ENCODE measurements around the gene PRTFDC1.

The PRTFDC1 gene

DNA sequence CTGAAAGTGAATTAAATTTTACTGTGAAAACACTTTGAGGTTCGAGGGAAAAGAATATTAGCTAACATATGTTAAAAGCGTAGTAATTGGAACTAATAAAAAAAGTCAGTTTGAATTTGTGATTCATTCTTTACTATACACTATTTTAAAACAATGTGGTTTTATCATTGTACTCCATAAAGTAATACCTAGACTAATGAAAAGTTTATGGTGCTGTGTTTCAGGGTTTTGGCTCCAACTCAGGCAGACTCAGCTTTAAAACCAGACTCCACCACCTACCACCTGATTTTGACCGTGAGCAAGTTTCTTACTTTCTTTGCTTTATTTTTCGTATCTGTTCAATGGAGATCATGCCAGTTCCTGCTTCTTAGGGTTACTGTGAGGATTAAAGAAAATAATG lies 9.2 kb upstream of the PRTFDC1 start:
- no peak for TF ChIP-seq RAD21 (IDR thresholded peaks at IDR 0.05; ENCODE audit: low read depth)
- TF ChIP-seq REST (IDR thresholded peaks at IDR 0.05; ENCODE audit: low read depth), result no peak
- TF ChIP-seq NFIC (IDR thresholded peaks at IDR 0.05), result no peak
- no peak for TF ChIP-seq TEAD4 (IDR thresholded peaks at IDR 0.05)
- no peak for TF ChIP-seq TAF1 (IDR thresholded peaks at IDR 0.05; ENCODE audit: low read depth)
- no peak for TF ChIP-seq TCF12 (IDR thresholded peaks at IDR 0.05; ENCODE audit: low read depth)
- TF ChIP-seq, protein P1, sequence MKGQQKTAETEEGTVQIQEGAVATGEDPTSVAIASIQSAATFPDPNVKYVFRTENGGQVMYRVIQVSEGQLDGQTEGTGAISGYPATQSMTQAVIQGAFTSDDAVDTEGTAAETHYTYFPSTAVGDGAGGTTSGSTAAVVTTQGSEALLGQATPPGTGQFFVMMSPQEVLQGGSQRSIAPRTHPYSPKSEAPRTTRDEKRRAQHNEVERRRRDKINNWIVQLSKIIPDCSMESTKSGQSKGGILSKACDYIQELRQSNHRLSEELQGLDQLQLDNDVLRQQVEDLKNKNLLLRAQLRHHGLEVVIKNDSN (IDR thresholded peaks at IDR 0.05), result no peak
- TF ChIP-seq YY1 (IDR thresholded peaks at IDR 0.05; ENCODE audit: low read depth), result no peak
- no peak for TF ChIP-seq CEBPB (IDR thresholded peaks at IDR 0.05)
- no peak for TF ChIP-seq EGR1 (IDR thresholded peaks at IDR 0.05)
- TF ChIP-seq, protein P2, sequence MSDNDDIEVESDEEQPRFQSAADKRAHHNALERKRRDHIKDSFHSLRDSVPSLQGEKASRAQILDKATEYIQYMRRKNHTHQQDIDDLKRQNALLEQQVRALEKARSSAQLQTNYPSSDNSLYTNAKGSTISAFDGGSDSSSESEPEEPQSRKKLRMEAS (IDR thresholded peaks at IDR 0.05), result no peak
- no peak for TF ChIP-seq CREB1 (IDR thresholded peaks at IDR 0.05; ENCODE audit: low read depth)
- TF ChIP-seq EP300 (IDR thresholded peaks at IDR 0.05; ENCODE audit: borderline replicate concordance), result no peak
- no peak for TF ChIP-seq ZBTB7A (IDR thresholded peaks at IDR 0.05; ENCODE audit: low read depth)
- no peak for TF ChIP-seq FOXM1 (IDR thresholded peaks at IDR 0.05; ENCODE audit: borderline replicate concordance, low read depth)

GRCh38 chr10:24959382-24959730 lies 7.0 kb upstream of the PRTFDC1 start:
- TF ChIP-seq FOXM1 (IDR thresholded peaks at IDR 0.05; ENCODE audit: borderline replicate concordance, low read depth), result no peak
- no peak for TF ChIP-seq EP300 (IDR thresholded peaks at IDR 0.05; ENCODE audit: borderline replicate concordance)
- no peak for TF ChIP-seq REST (IDR thresholded peaks at IDR 0.05; ENCODE audit: low read depth)
- TF ChIP-seq RAD21 (IDR thresholded peaks at IDR 0.05; ENCODE audit: low read depth), result no peak
- TF ChIP-seq NFIC (IDR thresholded peaks at IDR 0.05), result no peak
- TF ChIP-seq, protein P1 (IDR thresholded peaks at IDR 0.05), result no peak
- no peak for TF ChIP-seq ZBTB7A (IDR thresholded peaks at IDR 0.05; ENCODE audit: low read depth)
- TF ChIP-seq TCF12 (IDR thresholded peaks at IDR 0.05; ENCODE audit: low read depth), result no peak
- TF ChIP-seq, protein P2 (IDR thresholded peaks at IDR 0.05), result no peak
- TF ChIP-seq YY1 (IDR thresholded peaks at IDR 0.05; ENCODE audit: low read depth), result no peak

GRCh38 chr10:24958721-24959381 lies 6.4 kb upstream of the PRTFDC1 start:
- TF ChIP-seq CREB1 (IDR thresholded peaks at IDR 0.05; ENCODE audit: low read depth) (no peak), CEBPB (IDR thresholded peaks at IDR 0.05) (no peak), EGR1 (IDR thresholded peaks at IDR 0.05) (no peak), RAD21 (IDR thresholded peaks at IDR 0.05; ENCODE audit: low read depth) (no peak), EP300 (IDR thresholded peaks at IDR 0.05; ENCODE audit: borderline replicate concordance) (no peak), NFIC (IDR thresholded peaks at IDR 0.05) (no peak), TAF1 (IDR thresholded peaks at IDR 0.05; ENCODE audit: low read depth) (no peak), ZBTB7A (IDR thresholded peaks at IDR 0.05; ENCODE audit: low read depth) (no peak)
- TF ChIP-seq, protein P1 (IDR thresholded peaks at IDR 0.05), result no peak
- TF ChIP-seq, protein P2 (IDR thresholded peaks at IDR 0.05), result no peak

GRCh38 chr10:24958091-24958720 lies 5.8 kb upstream of the PRTFDC1 start:
- TF ChIP-seq EP300 (IDR thresholded peaks at IDR 0.05; ENCODE audit: borderline replicate concordance), result 0 out of 2 replicates have a peak, but pooled peaks have one; percentile 14
- no peak for TF ChIP-seq RAD21 (IDR thresholded peaks at IDR 0.05; ENCODE audit: low read depth)

- TF ChIP-seq TEAD4 (IDR thresholded peaks at IDR 0.05) (no peak), CREB1 (IDR thresholded peaks at IDR 0.05; ENCODE audit: low read depth) (no peak), RAD21 (IDR thresholded peaks at IDR 0.05; ENCODE audit: low read depth) (no peak), YY1 (IDR thresholded peaks at IDR 0.05; ENCODE audit: low read depth) (no peak), EGR1 (IDR thresholded peaks at IDR 0.05) (no peak)
- TF ChIP-seq, protein P2 (IDR thresholded peaks at IDR 0.05), result no peak
Observed at GRCh38 chr10:24953675-24954074, 1.3 kb upstream of the PRTFDC1 start.
